ENCODE data around the gene GDPGP1. TPM values are rescaled to one million over a fixed set of nuclear protein-coding genes. Genes with fewer than 3 reads are reported as not detected.

GDPGP1 gene
- total and polyA plus RNA-seq, 2 of the 4 experiments (the other 2 are of a cell fraction), result 2.3 to 4.1 TPM

- H3K14ac ChIP-seq (replicated peaks; ENCODE audit: low read depth, low read length), result no peak overlapping the region
- H3K4ac ChIP-seq (ENCODE audit: low read depth, low read length), result no peak overlapping the region
- H2BK15ac ChIP-seq (ENCODE audit: low read depth, low read length), result no peak overlapping the region
- H4K20me1 ChIP-seq (ENCODE audit: insufficient read depth, low read length), result no peaks in the 10 kb centered on the region
- no peak overlapping the region for H2BK5ac ChIP-seq (ENCODE audit: low read depth, low read length, poor library complexity, severe bottlenecking)
- H3K9me1 ChIP-seq (ENCODE audit: insufficient read depth, low read length), result no peaks in the 10 kb centered on the region
- no peak overlapping the region for H3K18ac ChIP-seq (ENCODE audit: low read depth, low read length)
- POLR2A ChIA-PET (ENCODE audit: unreplicated experiment), result no interaction called here
- H2AK5ac ChIP-seq (ENCODE audit: low read depth, low read length), result no peak overlapping the region
- H3K23ac ChIP-seq (ENCODE audit: low read depth, low read length), result no peak overlapping the region
- CTCF ChIA-PET, result no interaction called here
- no peak overlapping the region for H2BK20ac ChIP-seq (ENCODE audit: low read depth, low read length)
- H2BK120ac ChIP-seq (ENCODE audit: low read depth, low read length), result no peak overlapping the region
- no peak overlapping the region for H3K27ac ChIP-seq (ENCODE audit: insufficient read depth, low read length)
- no TSS peak for BruUV-seq (replicated peaks)
- H3K4me3 ChIP-seq (ENCODE audit: insufficient read depth, low read depth, low read length), result no peak overlapping the region
- dilution Hi-C loops (cut with HindIII; ENCODE audit: low sequenced_read_pairs, unreplicated experiment), result no loop called here
- no peaks in the 10 kb centered on the region for H3K9me3 ChIP-seq (ENCODE audit: control insufficient read depth, insufficient read depth, low read length)
- in situ Hi-C loops (cut with MboI; ENCODE audit: low sequenced_read_pairs), result no loop called here
- H4K8ac ChIP-seq (ENCODE audit: low read depth in 2 of 2, low read length in 2 of 2), result peak overlapping the region in 1 of 2 experiments; percentile 34; a peak in 2 of 4 replicates
- peak; percentile 24; the same call in 1 of the 2 replicates for ATAC-seq (ENCODE audit: low read depth)
- TF ChIP-seq CHD1 (IDR thresholded peaks at IDR 0.05; ENCODE audit: low read depth, low read length), result no peak
- H3K4me1 ChIP-seq (ENCODE audit: control insufficient read depth, insufficient read depth, low read length), result no peaks in the 10 kb centered on the region
- H3K56ac ChIP-seq (ENCODE audit: extremely low read depth, insufficient read depth, low read length), result no peak overlapping the region
- peak overlapping the region; percentile 33; the same call in 1 of the 2 replicates for H3K4me2 ChIP-seq (ENCODE audit: low read depth, low read length)
- no peak overlapping the region for H3K9ac ChIP-seq (ENCODE audit: low read depth, low read length)
- intact Hi-C loops (cut with micrococcal nuclease), result no loop called here
- no peak overlapping the region for H4K91ac ChIP-seq (ENCODE audit: insufficient read depth, low read depth, low read length)
- no peak for DNase-seq
- no CpG with 5 or more reads among the region's 5 CpGs for WGBS, 2 experiments (ENCODE audit: extremely low coverage in 2 of 2, insufficient read length in 1 of 2)
- H2AK9ac ChIP-seq (replicated peaks; ENCODE audit: low read depth, low read length, poor library complexity), result no peak overlapping the region
- H3K27me3 ChIP-seq (ENCODE audit: control insufficient read depth, insufficient read depth, low read length), result no peaks in the 10 kb centered on the region
- no peak overlapping the region for H4K5ac ChIP-seq (ENCODE audit: low read depth, low read length)
- H3K79me1 ChIP-seq (ENCODE audit: low read depth in 1 of 2, low read length in 2 of 2), result no peaks in the 10 kb centered on the region
- H3K36me3 ChIP-seq (ENCODE audit: control insufficient read depth, insufficient read depth, low read length), result no peaks in the 10 kb centered on the region
- H2AFZ ChIP-seq (replicated peaks; ENCODE audit: low read length, poor library complexity), result no peak overlapping the region
Measured at GRCh38 chr15:90287101-90287500, 53.1 kb downstream of the GDPGP1 start.
